ENCODE results near the gene PRR23A.
"Not testable (repeated sequence)": the region's sequence is repeated elsewhere in the genome, so short reads cannot be mapped to it uniquely, and the experiment has no call there.

Gene PRR23A

GRCh38 chr3:139006051-139006716 is at the start of gene PRR23A:
PRR23A (minus strand) TSS chr3:139006268; CDS start chr3:139006268, 0 bp downstream.
- no peak for DNase-seq

GRCh38 chr3:139052802-139053600 is 46.9 kb upstream of the PRR23A start:
- DNase-seq, result no peak

GRCh38 chr3:139044366-139045210 is 38.5 kb upstream of the PRR23A start, which contains the start of gene PRR23C:
PRR23C (minus strand) TSS chr3:139044892; CDS start chr3:139044620, 272 bp downstream.
- DNase-seq, result no peak

GRCh38 chr3:139043554-139044365 is 37.7 kb upstream of the PRR23A start:
- no peak for DNase-seq

- DNase-seq, result no peak
Observed at GRCh38 chr3:139037478-139037877, 31.4 kb upstream of the PRR23A start.

- DNase-seq, result no peak
Observed at GRCh38 chr3:139032326-139033002, 26.4 kb upstream of the PRR23A start.

GRCh38 chr3:139030576-139030975 is 24.5 kb upstream of the PRR23A start:
- DNase-seq, result not testable (repeated sequence)

- DNase-seq, result no peak
Observed at GRCh38 chr3:139024968-139025367, 18.9 kb upstream of the PRR23A start.

GRCh38 chr3:139020868-139021234 is 14.8 kb upstream of the PRR23A start, which contains the start of gene PRR23B:
PRR23B (minus strand) TSS chr3:139020926; CDS start chr3:139020661, 265 bp downstream.
- no peak for DNase-seq

GRCh38 chr3:139020036-139020867 is 14.2 kb upstream of the PRR23A start:
- DNase-seq, result no peak

GRCh38 chr3:139016430-139017048 is 10.5 kb upstream of the PRR23A start:
- no peak for DNase-seq

- DNase-seq, result no peak
Observed at GRCh38 chr3:139005356-139005993, 593 bp downstream of the PRR23A start.

- no peak for DNase-seq
Observed at GRCh38 chr3:138995706-138996105, 10.4 kb downstream of the PRR23A start.

- DNase-seq, result no peak
Observed at GRCh38 chr3:138987181-138987580, 18.9 kb downstream of the PRR23A start.

GRCh38 chr3:138985932-138986331 is 20.1 kb downstream of the PRR23A start:
- DNase-seq, result no peak

GRCh38 chr3:138984816-138985215 is 21.3 kb downstream of the PRR23A start:
- no peak for DNase-seq

- DNase-seq, result no peak
Observed at GRCh38 chr3:138976047-138976446, 30.0 kb downstream of the PRR23A start.

GRCh38 chr3:138975351-138975750 is 30.7 kb downstream of the PRR23A start:
- no peak for DNase-seq

- DNase-seq, result peak; percentile 61
Observed at GRCh38 chr3:138974462-138974861, 31.6 kb downstream of the PRR23A start.

- no peak for DNase-seq
Observed at GRCh38 chr3:138972941-138973340, 33.1 kb downstream of the PRR23A start.
